Fibroblast of skin of back (primary cell): Measurements from ENCODE around the gene ADAMTSL3.
"Not testable (repeated sequence)": the region's sequence is repeated elsewhere in the genome, so short reads cannot be mapped to it uniquely, and the experiment has no call there.

ENCODE experiments used
- DNase-seq: peaks from one replicate; pipeline ENCODE4 v3.0.0-alpha.2; 2013

ADAMTSL3 gene

DNA sequence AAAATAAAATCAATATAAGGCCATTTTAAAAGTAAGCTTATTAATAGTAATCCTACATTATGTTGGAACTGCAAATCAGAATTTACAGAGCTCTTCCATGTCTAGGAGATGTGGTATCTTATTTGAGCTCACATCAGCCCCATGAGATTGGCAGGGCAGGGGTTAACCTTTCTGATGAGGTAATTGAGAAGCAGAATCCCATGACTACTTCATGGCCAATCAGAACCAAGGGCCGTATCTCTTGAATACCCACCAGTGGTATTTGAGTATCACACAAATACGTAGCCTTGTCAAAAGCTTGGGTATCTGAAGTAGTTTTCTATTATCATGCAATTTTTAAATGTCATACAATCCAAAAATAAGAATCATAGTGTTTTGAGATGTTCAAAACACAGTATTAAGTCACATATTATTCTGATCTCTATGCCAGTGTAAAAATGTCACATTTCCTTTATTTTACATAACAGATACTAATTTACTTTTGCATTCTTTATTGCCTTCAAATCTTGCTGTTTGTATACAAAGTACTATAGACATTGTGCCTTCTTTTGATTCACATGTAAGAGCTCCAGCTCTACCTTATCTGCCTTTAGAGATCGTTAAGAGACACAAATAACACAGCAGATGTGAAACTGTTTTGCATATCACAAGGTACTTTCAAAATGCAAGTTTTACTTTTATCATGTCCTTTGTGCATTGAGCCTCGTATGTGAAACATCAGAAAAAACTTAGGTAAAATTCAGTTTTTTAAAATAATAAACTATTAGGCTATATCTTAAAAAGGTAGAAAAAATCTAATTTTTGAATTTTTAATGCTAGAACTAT, 329.9 kb downstream of the ADAMTSL3 start:
- DNase-seq = no peak

DNA sequence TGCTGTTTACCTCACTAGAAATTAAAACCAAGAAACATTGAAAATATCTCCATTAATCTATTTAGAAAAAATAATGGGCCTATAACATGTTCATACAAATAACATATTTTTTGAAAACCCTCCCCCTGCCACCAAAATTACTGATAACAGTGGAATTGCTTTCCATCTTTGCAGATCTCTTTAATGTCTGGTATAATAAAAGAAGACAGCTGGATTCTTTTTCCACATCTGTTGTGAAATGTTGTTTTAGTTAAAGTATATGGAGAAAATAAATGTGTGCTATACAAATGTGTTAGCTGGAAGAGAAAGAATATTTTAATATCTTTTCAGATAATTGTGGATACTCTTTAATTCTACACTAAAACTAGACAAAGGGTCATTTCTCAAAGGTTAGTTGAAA, 330.7 kb downstream of the ADAMTSL3 start:
- no peak for DNase-seq

DNA sequence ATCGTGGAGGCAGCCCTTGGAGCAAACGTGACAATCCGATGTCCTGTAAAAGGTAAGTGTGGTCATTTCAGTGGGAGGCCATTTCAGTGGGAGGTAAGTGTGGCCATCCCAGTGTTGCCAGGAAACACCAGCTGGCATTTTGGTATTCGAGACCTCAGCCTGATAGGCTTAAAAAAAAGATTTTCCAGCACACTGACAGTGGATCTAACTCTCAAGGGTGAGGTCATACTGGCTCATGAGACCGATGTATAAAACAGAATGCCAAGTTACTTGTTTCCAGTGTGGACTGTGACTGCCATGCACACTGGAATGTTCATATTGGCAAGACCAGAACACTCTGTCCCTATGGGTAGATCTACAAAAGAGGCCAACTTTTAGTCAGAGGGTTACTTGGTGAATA, 337.2 kb downstream of the ADAMTSL3 start:
- DNase-seq = no peak

DNA sequence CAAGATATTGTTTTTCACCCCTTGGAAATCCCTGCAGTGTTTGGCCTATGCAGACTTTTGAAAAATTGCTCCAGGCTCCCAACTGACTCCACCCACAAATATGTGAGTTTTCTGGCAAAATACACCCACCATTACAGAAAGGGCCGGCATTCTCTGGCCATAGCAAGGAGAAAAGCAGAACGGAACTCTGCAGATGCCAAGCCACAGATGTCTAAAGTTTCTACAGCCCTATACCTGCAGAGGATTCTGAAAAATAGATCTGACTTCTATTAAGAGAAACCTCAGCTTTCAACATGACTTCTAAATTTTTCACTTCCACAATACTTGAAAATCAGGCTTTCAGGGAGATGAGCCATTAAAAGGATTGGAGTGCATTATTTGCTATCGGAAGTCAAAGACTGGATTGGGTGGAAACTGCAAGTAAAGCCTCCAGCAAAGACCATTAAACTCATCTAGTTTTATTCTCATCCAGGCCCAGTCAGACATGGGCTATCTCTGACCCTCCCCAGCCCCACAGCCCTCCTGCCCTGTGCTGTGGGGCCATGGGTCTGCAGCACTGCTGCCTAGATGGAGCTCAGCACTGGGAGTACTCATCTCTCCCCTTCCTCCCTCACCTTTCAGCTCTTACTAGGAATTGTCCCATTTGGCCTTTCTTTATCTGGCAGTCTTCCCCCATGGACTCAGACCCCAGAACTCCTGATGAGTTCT, 338.6 kb downstream of the ADAMTSL3 start:
- DNase-seq = no peak

DNA sequence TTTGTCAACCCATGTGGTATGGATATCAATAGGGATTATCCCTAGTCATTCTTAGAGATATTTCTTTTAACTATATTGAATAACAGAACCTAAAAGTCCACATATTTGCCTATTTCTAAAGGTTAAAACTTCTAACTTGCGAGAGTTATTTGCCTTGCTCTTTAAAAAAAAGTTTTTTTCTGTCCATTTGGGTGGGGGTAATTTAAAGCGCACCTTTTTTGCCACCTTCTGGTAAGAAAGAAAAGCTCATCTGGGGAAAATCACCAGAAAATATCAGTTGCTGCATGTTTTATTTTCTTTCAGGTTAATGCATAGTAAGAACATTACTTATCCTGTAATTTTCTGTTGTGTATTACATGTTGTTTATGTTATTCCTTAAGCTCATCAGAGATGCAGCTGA, 339.7 kb downstream of the ADAMTSL3 start:
- no peak for DNase-seq

DNA sequence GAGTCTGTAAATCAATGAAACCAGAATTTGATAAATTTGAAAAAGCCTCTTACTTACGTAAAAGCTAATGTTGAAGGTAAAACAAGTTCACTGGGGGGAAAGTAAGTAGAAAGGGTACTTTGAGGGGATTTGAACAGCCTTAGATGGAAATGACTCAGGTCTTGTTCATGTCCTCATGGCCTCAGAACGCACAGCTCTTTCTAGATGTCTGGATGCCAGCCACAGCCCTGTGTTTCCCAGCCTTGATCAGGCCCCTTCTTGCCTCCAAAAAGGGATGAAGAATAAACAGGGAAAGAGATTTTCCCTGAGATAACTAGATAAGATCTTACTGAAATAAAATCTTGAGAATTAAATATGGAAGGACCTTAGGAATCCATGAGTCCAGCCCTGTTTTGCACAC, 344.6 kb downstream of the ADAMTSL3 start:
- peak; percentile 49 for DNase-seq

DNA sequence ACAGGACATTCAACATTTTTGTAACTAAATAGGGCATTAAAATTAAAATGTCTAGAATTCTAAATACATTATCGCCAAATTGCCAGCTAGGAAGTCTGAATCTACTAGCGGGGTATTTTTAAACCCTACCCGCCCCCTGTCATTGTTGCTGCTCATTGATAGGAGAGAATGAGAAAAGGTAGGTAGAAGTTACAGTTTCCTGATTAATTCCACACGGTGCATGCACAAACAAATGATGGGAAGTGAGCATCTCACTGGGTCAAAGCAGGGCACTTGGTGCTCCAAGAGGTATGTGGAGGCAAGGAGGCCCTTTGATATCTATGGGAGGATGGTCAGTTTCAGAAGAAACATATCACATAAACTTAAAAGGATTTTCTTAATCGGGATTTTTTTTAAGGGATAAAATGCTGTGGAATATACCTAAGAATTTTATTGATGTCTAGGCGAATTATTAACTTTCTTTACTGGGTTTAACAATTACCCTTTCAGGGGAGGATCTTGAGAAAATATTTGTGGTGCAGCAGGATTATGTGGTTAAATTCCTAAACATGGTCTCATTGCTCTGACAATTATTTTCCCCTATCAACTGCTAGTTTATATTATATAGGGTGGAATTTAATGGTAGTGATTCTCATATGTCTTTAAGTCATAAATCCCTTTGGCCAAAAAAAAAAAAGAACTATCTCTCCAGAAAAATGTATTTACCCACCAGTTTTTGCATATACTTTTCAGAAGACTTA, 345.6 kb downstream of the ADAMTSL3 start:
- DNase-seq = peak; percentile 83

DNA sequence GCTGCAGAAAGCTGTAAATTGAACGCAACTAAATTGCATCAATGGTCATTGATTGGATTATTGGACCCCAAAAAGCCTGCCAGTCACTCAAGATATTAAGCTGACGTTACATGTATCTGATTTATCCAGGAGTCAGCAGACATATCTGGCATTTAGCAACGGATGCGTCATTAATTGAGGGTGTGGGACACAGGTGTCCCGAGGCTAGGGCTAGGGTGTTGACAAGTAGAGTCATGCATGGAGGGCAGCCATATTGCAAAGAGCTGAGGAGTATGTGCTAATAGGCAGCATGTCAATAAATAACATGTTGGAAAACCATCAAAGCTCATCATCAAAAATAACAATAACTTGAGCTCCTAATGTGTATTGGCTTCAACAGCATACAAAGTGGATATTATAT, 347.1 kb downstream of the ADAMTSL3 start:
- no peak for DNase-seq

DNA sequence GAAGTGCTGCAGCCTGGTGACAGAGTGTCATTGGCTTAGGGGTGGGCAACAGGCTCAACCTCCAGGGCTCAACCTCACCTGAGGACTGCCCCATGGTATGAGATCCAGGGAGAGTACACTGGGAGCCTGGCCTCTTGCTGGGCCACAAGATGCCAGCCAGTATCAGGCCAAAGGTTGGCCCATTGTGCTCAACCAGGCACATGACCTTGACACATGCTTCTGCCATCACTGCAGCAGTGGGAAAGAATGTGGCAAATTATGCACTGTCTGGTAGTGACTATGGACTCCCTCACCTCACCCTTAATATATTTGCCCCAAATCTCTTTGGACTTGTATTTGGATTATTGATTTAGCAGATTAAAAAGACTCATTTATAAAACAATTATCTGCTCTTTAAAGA, 347.7 kb downstream of the ADAMTSL3 start:
- no peak for DNase-seq

DNA sequence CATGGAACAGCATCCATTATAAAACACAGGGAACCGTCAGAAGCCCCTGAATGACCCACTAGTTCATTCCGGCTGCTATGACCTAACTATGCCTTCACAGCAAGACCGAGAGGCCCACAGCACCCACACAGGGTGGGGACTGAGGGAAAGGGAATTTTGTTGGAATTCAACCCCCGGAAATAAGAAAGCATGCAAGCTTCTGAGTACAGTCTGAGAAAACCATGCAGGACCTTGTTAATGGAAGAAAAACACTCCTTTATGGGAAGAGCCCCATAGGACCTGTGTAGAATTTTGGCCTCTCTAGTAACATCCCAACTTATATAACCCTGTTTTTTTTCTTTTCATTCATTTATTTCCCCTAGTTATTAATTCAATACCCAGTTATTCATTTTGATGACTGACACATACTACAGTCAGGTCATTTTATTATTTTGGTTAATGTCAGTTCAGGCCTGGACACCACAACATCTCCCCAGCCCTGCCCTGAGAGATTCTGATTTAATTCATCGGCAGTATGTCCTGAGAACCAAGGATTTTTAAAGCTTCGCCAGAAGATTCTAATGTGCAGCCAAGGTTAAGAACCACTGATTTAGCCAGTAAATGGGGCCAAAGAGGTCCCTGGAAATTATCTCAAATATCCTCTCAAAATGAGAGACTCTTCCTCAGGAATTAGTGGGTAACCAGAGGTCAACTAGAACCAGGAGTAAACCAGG, 350.0 kb downstream of the ADAMTSL3 start:
- peak; percentile 11 for DNase-seq

DNA sequence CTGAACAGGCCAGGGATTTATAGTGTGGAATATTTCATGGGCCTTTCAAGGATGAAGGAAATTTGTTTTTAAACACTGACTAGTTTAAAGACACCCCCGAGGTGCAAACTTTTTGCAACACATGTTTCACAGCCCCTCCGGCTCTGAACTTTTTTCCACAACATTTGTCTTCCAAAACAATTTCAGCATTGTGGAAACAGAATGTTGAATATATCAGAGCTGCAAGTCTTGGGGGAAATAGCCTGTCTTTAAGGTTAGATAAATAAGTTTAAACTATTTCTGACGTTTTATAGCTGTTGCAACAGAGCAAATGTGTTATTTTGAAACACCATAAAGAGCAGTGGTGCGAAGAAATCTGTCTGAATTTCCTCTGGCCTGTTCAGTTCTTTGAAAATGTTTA, 352.5 kb downstream of the ADAMTSL3 start:
- no peak for DNase-seq

DNA sequence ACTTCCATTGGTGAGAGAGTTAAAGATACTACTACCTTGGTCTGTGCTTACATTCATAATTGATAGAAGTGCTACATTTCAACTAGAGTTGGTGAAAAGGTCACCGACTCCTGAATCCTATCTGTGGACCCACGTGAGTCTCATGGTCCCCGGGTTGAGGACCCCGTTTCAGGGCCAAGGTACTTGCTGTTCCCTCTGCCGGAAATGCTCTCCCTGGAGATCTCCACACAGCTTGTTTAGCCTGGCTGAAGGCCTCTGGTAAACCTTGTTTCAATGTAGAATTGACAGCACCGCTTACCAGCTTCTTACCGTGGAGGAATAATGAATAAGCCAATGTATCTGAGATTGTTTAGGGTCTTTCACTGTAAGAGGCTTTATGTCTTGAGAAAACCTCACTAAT, 355.7 kb downstream of the ADAMTSL3 start:
- no peak for DNase-seq

DNA sequence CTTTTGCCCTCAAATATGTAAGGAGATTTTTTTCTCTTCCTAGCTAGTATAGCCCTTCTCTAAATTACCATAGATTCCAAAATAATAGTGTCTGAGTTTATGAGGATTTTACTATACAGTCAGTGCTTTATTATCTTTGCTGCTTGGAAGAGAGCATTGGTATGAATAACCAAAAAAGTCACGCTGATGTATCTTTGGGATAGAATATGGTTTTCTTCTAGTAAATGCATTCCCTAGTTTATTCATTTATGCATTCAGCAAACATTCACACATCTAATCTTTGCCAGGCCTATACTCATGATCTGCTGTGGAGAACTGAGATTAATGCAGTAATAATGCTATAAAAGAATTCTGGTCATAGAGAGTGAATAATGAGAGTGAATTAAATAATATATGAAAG, 356.3 kb downstream of the ADAMTSL3 start:
- no peak for DNase-seq

DNA sequence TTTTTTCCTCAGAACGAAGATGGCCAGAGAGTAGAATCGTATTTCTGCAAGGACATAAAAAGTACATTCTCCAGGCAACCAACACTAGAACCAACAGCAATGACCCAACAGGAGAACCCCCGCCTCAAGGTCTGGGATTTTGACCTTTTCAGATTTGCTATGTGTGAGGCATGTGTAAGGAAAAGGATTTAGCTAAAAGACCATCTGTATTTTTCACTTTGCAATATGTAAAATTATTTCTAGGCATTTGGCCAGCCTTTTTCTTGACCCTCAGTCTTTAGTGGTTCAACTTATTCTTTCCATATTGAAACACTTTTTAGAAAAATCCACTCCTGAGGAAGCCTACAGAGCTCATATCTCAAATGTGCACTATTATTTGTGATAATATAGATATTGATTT, 362.4 kb downstream of the ADAMTSL3 start:
- DNase-seq = no peak

DNA sequence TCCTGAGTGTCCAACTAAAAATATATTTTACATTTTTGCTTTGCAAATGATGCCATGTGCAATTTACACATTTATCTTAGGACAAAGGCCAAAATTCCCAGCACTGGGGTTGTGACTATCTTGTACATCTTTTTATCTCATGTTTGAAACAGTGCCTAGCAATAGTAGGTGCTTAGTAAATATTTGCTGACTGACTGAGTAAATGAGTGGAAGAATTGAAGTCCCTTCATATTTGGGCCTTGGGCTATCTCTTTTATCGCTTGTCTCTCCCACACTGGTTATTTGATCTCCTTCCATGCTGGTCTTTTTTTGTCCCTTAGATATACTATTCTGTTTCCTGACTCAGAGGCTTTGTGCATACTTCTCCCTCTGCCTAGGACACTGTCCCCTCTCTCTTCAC, 368.6 kb downstream of the ADAMTSL3 start:
- DNase-seq = no peak

DNA sequence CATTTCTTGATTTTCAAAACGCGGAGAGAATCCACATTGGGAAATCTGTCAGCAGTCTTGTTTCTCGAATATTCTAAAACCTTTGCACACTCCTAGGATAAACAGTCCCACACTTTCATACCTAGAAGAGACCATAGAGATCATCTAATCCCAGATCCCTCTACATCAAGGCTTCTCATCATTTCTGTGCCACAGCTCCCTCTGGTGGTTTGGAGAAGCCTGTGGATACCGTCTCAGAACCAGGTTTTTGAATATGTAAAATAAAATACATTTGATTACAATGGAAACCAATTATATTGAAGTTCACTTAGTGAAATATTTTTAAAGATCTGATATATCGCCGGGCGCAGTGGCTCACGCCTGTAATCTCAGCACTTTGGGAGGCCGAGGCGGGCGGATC, 369.7 kb downstream of the ADAMTSL3 start:
- peak; percentile 38 for DNase-seq

DNA sequence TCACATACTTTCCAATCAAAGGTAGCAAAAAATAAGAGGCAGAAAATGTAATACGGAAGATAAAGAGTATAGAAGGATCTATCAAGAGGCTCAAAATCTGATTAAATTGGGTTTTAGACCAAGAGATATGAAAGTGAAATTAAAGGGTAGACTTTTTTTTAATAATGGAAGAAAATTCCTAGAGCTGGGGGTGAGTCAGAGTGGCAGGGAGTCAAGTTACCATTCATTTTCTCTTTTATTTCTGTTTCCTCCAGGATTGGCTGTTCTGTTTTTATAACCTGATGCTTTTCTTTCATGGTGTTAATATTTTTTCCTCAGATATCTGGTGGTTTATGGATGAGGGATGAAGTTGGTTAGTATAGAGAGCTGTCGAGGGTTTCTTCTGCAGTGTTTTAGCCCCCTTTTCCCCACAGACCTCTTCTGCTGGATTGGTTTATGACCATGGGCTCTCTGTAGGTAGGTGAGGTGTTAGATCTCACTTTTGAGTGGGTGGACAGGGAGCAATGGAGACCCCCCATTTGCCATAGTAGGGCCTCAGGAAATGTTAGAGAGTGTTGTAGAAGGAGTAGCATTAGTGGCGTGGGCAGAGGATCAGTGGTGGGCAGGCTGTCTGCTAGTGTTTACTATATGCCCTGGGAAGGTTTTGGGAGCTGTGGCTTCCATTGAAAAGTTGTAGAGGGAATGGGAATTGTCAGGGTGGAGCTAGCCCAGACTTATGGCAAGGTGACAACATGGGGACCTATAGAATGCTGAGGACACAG, 380.1 kb downstream of the ADAMTSL3 start:
- DNase-seq = peak; percentile 18

DNA sequence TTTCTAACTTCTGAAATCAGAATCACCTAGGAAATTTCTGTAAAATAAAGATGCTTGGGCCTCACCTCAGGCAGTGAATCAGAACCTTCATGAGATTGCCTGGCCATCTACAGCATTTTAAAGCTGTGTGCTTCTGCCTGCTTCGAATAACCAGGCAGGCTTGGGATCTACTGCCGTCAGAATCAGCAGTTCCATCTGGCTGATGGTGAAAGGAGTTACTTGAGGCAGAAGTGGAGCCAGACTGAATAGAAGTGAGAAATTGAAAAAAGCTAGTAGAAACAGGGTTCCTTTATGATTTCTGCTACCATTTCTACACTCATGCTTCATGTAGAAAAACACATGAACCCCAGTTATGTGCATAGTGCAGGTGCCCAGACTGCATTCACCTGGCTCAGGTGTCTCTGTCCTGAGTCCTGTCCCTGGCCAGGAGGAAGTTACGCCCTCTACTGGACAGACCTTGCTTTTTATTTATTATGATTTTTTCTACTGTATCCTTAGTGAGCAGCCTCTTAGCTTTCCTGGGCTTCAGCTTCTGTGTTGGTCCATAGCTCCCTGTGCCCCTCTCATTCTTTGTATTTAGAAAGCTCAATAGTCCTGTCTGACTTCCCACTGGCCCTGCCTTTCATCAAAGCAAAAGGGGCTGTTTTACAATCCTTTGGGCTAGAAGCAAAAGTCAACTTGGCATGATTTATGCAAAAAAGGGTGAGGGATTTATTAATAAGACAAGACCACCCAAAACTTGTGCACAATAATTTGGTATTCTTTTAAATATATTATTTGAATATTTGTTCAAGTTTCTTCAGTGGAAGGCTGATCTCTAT, 380.9 kb downstream of the ADAMTSL3 start:
- DNase-seq = no peak

DNA sequence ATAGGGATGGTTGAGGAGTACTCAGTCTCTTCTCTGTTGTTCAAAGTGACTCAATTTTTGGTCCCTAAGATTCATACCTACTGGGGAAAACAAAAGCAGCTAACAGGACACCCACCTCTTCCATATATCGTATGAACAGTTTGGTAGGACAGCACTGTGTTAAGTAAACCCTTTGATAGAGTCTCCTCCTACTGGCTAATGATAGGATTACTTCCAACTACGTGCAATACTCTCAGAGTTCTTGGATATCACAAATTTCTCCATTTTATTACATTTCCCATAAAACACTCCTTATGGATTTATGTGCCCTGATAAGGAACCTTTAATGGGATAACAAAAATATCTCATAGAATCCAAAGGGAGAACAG, 381.5 kb downstream of the ADAMTSL3 start:
- DNase-seq = peak; percentile 38

DNA sequence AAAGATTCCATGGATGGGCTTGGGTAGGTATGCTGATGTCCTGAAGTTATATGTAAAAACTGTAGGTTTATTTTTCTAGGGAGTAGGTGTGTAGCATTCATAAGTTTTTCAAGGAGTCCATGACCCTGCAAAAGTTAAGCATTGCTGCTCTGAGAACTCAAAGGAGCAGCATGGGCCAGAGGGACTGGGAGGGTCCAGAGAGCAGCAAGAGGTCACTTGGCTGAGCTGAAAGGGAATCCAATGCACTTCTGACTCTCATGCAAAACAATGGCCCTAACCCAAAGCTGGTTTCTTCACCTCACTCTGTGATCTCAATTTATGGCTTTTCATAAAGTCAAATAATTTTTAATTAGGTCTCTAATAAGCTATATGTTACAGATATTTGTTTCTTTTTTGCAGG, 383.4 kb downstream of the ADAMTSL3 start:
- DNase-seq = no peak

DNA sequence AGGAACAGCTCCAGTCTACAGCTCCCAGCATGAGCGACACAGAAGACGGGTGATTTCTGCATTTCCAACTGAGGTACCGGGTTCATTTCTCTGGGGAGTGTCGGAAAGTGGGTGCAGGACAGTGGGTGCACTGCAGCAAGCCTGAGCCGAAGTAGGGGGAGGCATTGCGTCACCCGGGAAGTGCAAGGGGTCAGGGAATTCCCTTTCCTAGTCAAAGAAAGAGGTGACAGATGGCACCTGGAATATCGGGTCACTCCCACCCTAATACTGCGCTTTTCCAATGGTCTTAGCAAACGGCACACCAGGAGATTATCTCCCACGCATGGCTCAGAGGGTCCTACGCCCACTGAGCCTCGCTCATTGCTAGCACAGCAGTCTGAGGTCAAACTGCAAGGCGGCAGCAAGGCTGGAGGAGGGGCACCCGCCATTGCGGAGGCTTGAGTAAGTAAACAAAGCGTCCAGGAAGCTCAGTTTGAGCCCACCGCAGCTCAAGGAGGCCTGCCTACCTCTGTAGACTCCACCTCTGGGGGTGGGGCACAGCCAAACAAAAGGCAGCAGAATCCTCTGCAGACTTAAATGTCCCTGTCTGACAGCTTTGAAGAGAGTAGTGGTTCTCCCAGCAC, 388.6 kb downstream of the ADAMTSL3 start:
- DNase-seq = not testable (repeated sequence)
